Measurements from ENCODE around the gene PLEKHA5. TPM values are rescaled to one million over a fixed set of nuclear protein-coding genes. Genes with fewer than 3 reads are reported as not detected.

The PLEKHA5 gene
- total RNA-seq, 2 donors from 2014 or later = 24.4 to 41.7 TPM

DNA sequence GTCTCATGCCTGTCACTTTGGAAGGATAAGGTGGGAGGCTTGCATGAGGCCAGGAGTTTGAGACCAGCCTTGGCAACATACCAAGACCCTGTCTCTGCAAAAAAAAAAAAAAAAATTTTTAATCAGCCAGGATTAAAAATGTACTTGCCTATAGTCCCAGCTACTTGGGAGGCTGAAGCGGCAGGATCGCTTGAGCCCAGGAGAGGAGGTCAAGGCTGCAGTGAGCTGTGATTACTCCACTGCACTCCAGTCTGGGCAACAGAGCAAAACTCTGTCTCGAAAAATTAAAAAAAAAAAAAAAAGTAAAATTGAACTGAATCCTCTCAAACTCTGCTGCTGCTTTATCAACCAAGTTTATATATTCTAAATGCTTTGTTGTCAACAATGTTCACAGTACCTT, 181.6 kb downstream of the PLEKHA5 start:
- no peaks in the 10 kb centered on the region for H3K27me3 ChIP-seq (replicated peaks; ENCODE audit: insufficient read depth)
- H3K9me3 ChIP-seq = no peaks in the 10 kb centered on the region
- H3K27ac ChIP-seq = no peak overlapping the region
- no peak for TF ChIP-seq POLR2A (IDR thresholded peaks at IDR 0.05)
- no peak for TF ChIP-seq CTCF (IDR thresholded peaks at IDR 0.05)
- TF ChIP-seq POLR2AphosphoS5 (IDR thresholded peaks at IDR 0.05) = no peak
- H3K4me3 ChIP-seq = no peak overlapping the region
- WGBS = 97% methylated on average over 3 of the region's 3 CpGs
- H3K36me3 ChIP-seq = no peaks in the 10 kb centered on the region
- DNase-seq (ENCODE audit: low spot score) = no peak
- intact Hi-C loops (cut with DNase I) = no loop called here
- no peaks in the 10 kb centered on the region for H3K4me1 ChIP-seq (replicated peaks)

DNA sequence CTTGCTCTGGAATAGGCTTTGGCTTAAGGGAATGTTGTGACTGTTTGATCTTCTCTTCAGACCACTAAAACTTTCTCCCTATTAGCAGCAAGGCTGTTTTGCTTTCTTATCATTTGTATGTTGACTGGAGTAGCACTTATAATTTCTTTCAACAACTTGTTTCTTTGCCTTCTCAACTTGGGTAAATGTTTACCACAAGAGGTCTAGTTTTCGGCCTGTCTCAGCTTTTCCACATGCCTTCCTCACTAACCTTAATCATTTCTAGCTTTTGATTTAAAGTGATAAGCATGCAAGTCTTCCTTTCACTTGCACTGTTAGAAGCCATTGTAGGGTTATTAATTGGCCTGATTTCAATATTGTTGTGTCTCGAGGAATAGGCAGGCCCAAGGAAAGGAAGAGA, 183.1 kb downstream of the PLEKHA5 start:
- H3K4me1 ChIP-seq (replicated peaks) = no peaks in the 10 kb centered on the region
- no peak for TF ChIP-seq POLR2AphosphoS5 (IDR thresholded peaks at IDR 0.05)
- TF ChIP-seq CTCF (IDR thresholded peaks at IDR 0.05) = no peak
- TF ChIP-seq POLR2A (IDR thresholded peaks at IDR 0.05) = no peak
- no peak overlapping the region for H3K27ac ChIP-seq
- H3K27me3 ChIP-seq (replicated peaks; ENCODE audit: insufficient read depth) = no peaks in the 10 kb centered on the region
- WGBS = 86% methylated on average over 2 of the region's 2 CpGs
- no peak for DNase-seq (ENCODE audit: low spot score)
- no peak overlapping the region for H3K4me3 ChIP-seq
- no peaks in the 10 kb centered on the region for H3K36me3 ChIP-seq
- intact Hi-C loops (cut with DNase I) = no loop called here
- no peaks in the 10 kb centered on the region for H3K9me3 ChIP-seq

DNA sequence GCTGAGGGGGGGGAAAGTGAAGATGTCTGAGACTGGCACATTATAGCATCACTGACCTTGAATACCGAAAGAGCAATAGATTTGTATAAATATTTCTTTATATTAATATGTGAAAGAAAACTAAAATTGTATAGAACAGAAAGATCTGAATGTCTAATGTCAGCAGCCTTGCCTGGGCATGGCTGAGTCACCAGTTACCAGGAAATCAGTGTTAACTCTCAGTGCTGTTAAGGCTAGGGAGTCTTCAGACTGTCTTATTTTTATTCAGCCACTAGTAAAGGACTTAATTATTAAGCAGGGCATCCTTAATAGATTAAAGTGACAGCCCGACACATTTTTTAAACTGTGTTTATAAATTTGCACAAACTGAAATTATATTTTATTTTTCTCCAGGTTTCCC, 186.9 kb downstream of the PLEKHA5 start:
- 94% methylated on average over 2 of the region's 2 CpGs for WGBS
- Histone ChIP-seq H3K4me3 (no peak overlapping the region), H3K27me3 (replicated peaks; ENCODE audit: insufficient read depth) (no peaks in the 10 kb centered on the region), H3K27ac (no peak overlapping the region), H3K4me1 (replicated peaks) (no peaks in the 10 kb centered on the region), H3K36me3 (no peaks in the 10 kb centered on the region), H3K9me3 (no peaks in the 10 kb centered on the region)
- intact Hi-C loops (cut with DNase I) = no loop called here
- TF ChIP-seq POLR2AphosphoS5 (IDR thresholded peaks at IDR 0.05) (no peak), POLR2A (IDR thresholded peaks at IDR 0.05) (no peak)
- DNase-seq (ENCODE audit: low spot score) = no peak

- H3K4me3 ChIP-seq = no peak overlapping the region
- no peaks in the 10 kb centered on the region for H3K4me1 ChIP-seq (replicated peaks)
- TF ChIP-seq CTCF (IDR thresholded peaks at IDR 0.05) = no peak
- TF ChIP-seq POLR2A (IDR thresholded peaks at IDR 0.05) = no peak
- TF ChIP-seq POLR2AphosphoS5 (IDR thresholded peaks at IDR 0.05) = no peak
- H3K27me3 ChIP-seq (replicated peaks; ENCODE audit: insufficient read depth) = no peaks in the 10 kb centered on the region
- no peak overlapping the region for H3K27ac ChIP-seq
- no peak for DNase-seq (ENCODE audit: low spot score)
- H3K9me3 ChIP-seq = no peaks in the 10 kb centered on the region
- 64% methylated on average over 5 of the region's 5 CpGs for WGBS
- intact Hi-C loops (cut with DNase I) = no loop called here
- no peaks in the 10 kb centered on the region for H3K36me3 ChIP-seq
Measured at GRCh38 chr12:19322376-19322775, 192.8 kb downstream of the PLEKHA5 start.

- TF ChIP-seq POLR2A (IDR thresholded peaks at IDR 0.05) (no peak), CTCF (IDR thresholded peaks at IDR 0.05) (no peak), POLR2AphosphoS5 (IDR thresholded peaks at IDR 0.05) (peak; percentile 80)
- Histone ChIP-seq H3K36me3 (no peaks in the 10 kb centered on the region), H3K4me3 (no peak overlapping the region), H3K27ac (no peak overlapping the region), H3K9me3 (no peaks in the 10 kb centered on the region), H3K4me1 (replicated peaks) (no peaks in the 10 kb centered on the region), H3K27me3 (replicated peaks; ENCODE audit: insufficient read depth) (no peaks in the 10 kb centered on the region)
- no peak for DNase-seq (ENCODE audit: low spot score)
- intact Hi-C loops (cut with DNase I) = no loop called here
- 3% methylated on average over 2 of the region's 2 CpGs for WGBS
Measured at GRCh38 chr12:19323805-19324204, 194.3 kb downstream of the PLEKHA5 start.
